GM18507 (cell line): ENCODE measurements around the gene GFPT1.
"Not testable (repeated sequence)": the region's sequence is repeated elsewhere in the genome, so short reads cannot be mapped to it uniquely, and the experiment has no call there.

Experiments used
- DNase-seq: peaks from one replicate; pipeline ENCODE4 v3.0.0; 2011; ENCODE audit warnings: low read depth; ENCODE audit not compliant: insufficient read length; ENCODE audit errors: extremely low spot score
- FAIRE-seq: peaks from 2 replicates; lab custom pipeline; 2011; peaks lifted over from hg19 to GRCh38; lab: Jason Lieb, UNC

The GFPT1 gene

DNA sequence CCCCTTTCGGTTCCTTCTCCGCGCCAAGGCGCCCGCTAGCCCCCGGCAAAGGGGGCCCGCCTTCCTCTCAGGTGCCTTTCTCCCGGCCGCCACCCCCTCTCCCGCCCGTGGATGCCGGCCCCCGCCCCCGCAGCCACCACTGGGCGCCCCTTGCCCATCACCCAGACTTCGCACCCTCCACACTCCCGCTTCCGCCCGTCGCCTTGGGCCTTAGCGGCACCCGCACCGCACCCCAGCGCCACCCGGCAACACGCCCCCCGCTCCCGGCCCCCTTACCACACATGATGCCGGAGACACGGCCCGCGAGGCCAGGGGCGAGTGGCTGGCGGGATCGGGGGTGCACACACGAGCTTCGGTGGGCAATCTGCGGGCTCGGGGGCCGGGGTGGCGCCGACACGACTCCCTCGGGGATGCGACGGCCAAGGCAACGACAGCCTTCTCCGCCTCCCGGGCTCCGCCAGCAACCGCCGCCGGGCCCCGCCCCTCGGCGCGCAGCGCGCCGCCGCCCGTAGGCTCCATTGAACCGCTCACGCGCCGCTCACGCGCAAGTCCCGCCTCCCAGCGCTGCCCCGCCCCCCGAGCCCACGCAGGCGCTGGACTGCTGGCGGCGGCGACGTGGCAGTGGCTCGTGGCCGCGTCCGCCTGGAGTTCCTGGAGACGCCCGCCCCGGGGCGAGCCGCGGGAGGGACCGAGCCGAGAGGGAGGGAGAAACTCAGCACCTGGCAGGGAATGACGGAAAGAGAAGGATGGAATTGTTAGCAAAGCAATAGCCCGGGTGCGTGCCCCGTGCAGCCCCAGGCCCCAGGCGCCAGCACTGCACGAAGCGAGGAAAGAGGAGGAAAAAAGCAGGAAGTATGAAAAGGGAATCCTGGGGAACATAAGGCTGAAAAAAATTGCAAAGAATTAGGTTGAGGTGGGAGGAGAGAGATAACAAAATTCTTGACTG is at the start of gene GFPT1:
Gene GFPT1, minus strand, starts transcription at position 439 of the 946 bp plus-strand sequence. Its CDS starts 156 bp downstream, at position 283.
- FAIRE-seq (peak; percentile 86), DNase-seq (peak; percentile 86)

GRCh38 chr2:69436596-69436937 is 49.5 kb upstream of the GFPT1 start:
- DNase-seq (no peak), FAIRE-seq (no peak)

DNA sequence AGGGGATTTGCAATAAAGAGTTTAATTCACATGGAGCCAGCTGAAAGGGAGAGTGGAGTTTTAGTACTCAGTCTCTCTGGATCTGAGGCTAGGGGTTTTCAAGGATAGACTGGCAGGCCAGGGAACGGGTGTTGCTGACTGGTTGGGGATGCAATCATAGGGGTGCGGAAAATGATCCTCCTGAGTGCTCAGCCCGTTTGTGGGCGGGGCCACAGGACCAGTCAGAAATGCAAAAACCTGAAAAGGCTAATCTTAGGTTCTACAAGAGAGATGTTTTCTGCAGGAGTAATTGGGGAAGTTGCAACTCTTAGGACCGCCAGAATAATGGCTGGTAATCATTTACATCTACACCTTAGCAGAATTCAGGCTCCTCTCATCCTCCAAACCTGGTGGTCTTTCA is 47.7 kb upstream of the GFPT1 start:
- FAIRE-seq (no peak), DNase-seq (no peak)

DNA sequence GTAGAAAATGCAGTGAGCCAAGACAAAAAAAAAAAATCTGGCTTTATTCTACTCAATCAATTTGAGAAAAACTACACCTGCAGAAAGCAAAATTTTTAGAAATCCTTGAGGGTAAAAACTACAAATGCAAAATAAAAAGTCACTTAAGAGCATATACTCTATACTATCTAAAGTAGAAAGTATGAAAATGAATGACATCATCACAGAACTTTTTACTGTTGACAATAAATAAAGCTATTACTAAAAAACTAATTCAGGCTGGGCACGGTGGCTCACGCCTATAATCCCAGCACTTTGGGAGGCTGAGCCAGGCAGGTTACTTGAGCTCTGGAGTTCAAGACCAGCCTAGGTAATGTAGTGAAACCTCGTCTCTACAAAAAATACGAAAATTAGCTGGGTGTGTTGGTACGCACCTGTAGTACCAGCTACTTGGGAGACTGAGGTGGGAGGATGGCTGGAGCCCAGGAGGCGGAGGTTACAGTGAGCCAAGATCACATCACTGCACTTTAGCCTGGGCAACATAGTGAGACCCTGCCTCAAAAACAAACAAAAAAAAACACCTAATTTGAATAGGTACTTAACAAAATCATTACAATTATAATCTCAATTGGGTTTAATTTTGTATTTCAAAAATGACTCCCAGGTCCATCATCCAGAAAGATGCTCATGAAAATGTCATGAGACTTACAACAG is 42.6 kb upstream of the GFPT1 start:
- DNase-seq, result no peak
- FAIRE-seq, result no peak

GRCh38 chr2:69428981-69429380 is 42.0 kb upstream of the GFPT1 start:
- FAIRE-seq (no peak), DNase-seq (no peak)

DNA sequence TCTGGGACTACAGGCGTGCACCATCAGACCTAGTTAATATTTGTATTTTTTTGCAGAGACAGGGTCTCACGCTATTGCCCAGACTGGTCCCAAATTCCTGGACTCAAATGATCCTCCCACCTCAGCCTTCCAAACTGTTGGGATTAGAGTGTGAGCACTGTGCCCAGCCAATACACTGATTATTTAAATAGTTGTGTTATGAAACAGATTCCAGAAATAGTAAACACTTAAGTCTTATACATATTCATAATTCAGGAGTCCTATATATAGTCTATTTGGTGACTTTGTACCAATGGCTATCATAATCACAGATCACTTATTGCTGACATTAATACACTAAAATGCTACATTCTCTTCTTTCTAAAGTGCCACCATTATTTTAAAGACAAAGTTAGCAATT is 37.4 kb upstream of the GFPT1 start:
- DNase-seq (no peak), FAIRE-seq (no peak)

DNA sequence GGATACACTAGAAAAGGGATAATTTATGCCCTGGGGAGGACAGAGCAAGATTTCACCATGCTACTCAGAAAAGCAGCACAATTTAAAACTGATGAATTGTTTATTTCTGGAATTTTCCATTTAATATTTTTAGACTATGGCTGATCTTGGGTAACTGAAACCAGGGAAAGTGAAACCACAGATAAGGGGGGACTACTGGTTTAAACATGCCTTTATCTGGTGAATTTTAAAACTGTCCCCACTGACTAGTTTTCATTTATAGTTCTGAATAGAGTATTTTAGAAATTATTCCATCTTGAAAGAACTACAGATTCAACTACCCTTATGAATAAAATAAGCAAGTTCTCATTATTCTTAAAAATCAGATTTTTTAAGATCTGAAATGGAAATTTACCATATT is 35.2 kb upstream of the GFPT1 start:
- no peak for DNase-seq
- FAIRE-seq, result no peak

- DNase-seq, FAIRE-seq: not testable (repeated sequence)
These were observed 32.1 kb upstream of the GFPT1 start for GRCh38 chr2:69419111-69419510.

GRCh38 chr2:69416147-69416546 is 29.1 kb upstream of the GFPT1 start:
- FAIRE-seq (no peak), DNase-seq (no peak)

DNA sequence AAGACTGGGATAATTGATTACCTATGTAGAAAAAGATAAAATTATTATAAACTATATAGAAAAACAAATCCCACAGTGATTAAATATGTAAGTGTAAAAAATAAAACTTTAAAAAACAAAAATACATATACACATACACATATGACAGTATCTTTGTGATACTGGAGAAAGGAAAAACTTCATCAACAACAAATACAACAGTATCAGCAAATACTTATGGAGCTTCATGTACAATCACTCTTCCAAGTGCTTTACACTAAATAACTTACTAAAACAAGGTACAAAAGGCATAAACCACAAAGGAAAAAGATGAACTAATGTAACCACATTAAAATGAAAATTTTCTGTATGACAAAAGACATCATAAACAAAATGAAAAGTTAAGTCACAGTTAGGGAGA is 24.1 kb upstream of the GFPT1 start:
- DNase-seq (no peak), FAIRE-seq (no peak)

DNA sequence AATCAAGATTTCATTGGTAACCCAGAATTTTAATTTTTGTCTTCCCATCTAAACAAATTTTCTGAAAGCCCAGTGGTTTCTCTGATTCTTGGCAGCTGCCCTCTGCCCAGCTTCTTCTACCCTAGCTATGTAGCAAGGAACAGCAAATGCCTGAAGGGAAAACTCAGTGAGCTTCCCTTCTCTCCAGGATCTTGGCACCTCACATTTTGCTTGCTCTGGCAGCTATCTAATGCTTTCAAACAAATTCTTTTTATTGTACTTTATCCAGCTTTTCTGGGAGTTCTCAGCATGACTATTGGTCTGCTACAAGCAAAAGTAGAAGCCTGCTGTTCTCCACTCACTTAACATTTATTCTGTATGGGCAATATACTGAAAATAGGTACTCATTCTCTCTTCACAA is 18.3 kb upstream of the GFPT1 start:
- FAIRE-seq (no peak), DNase-seq (no peak)

DNA sequence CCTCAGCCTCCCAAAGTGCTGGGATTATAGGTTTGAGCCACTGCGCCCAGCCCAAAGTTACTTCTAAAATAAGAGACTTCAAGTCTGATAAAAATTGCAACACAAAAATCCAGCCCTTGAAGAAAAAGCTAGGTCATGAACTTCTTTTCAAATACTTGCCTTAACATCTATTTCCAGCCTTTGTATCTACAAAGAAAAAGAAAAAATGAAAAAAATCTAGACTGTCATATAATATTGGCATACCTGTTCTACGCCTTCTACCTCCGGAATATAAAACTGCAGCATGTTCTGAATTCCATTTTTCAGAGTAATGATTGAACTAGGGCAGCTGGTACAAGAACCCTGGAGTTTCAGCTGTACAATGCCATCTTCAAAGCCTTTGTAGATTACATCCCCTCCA is 13.1 kb upstream of the GFPT1 start:
- FAIRE-seq (no peak), DNase-seq (no peak)

- DNase-seq, result no peak
- no peak for FAIRE-seq
These were observed 10.2 kb upstream of the GFPT1 start for GRCh38 chr2:69397234-69397633.

GRCh38 chr2:69395866-69396265 is 8.8 kb upstream of the GFPT1 start:
- no peak for FAIRE-seq
- no peak for DNase-seq

DNA sequence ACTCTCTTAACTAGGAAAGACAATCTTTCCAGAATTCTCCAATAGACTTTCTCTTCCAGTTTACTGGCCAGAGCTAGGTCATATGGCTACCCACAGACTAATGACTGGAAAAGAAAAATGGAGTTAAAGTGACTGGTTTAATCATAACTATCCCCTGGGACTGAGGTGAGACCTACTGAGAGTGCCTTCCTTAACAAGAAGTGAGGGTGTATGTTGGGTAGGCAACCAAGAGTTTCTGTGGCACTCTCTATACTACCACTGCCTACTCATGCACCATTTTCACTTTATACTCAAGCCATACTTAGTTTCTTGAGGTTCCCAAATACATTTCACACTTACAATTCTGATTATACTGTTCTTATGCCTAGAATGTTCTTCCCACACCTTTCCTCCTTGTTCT is 6.9 kb upstream of the GFPT1 start:
- FAIRE-seq (no peak), DNase-seq (no peak)

- DNase-seq (no peak), FAIRE-seq (no peak)
These were observed 3.4 kb upstream of the GFPT1 start for GRCh38 chr2:69390471-69390870.

DNA sequence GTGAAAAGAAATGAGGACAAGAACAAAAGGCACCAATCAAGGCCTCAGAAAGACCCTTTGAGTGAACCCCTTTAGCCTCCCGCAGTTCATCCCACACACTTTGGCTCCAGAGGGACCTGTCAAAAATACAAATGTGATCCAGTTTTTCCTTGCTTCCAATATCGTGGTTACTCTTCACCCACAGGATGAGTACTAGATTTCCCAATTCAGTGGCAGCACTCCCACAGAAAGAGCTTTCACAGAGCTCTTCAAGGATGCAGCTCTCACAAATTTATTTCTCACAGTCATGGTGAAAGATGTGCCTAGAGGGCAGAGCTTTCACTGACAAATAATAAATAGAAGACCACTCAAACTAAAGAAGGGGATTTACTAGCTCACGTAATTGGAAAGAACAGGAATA is 3.0 kb upstream of the GFPT1 start:
- FAIRE-seq (no peak), DNase-seq (no peak)

GRCh38 chr2:69389271-69389670 is 2.2 kb upstream of the GFPT1 start:
- no peak for FAIRE-seq
- no peak for DNase-seq

- FAIRE-seq (no peak), DNase-seq (no peak)
These were observed 899 bp upstream of the GFPT1 start for GRCh38 chr2:69387770-69388481.

- DNase-seq, result no peak
- peak; percentile 70 for FAIRE-seq
These were observed 667 bp downstream of the GFPT1 start for GRCh38 chr2:69386360-69386759.
